Ovary (tissue), 3 donors: Measurements from ENCODE around the gene RGS7.

Experiments used
- CTCF ChIP-seq, 3 donors: fragments of 450-650 bp in 2 of 3; fragments of 200-600 bp in 1 of 3; IDR thresholded peaks; one replicate each; pipeline versions ENCODE4 v1.5.1 to v1.8.0; 2016 to 2022; ENCODE audit warnings: antibody characterized with exemption in 3 of 3, mild to moderate bottlenecking in 1 of 3
- POLR2A ChIP-seq: fragments of 450-650 bp; IDR thresholded peaks from one replicate; pipeline ENCODE4 v1.6.1; 2017; ENCODE audit warnings: antibody characterized with exemption, mild to moderate bottlenecking, moderate library complexity
- donor health status: DM: no; HTN: no; CAD: no.

- TF ChIP-seq CTCF (IDR thresholded peaks at IDR 0.05) (no peak), POLR2A (no peak)
Observed at GRCh38 chr1:240843798-240844197, 513.2 kb downstream of the RGS7 start.
